ENCODE results near the gene TNS1.

The TNS1 gene

DNA sequence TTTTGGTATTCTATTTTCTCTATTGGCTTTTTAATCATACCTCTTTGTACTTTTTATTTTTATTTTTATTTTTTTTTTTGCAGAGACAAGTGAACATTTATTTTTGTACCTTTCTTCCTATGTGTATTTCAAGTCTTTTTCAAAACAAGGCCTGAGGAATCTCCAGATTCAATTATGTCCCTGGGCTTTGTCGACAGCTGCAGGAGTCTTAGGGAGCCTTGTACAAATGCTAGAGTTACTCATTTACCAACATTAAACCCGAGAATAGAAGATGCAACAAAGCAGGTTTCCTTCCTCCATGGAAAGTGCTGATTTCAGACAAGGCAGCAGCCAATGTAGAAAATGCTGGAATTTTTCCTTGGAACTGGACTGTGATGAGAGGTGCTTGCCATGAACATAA, 242.8 kb downstream of the TNS1 start:
- no peaks in the 10 kb centered on the region for H3K36me3 ChIP-seq (ENCODE audit: insufficient read depth)
- no peaks in the 10 kb centered on the region for H3K27me3 ChIP-seq (ENCODE audit: insufficient read depth, low read depth)
- no peaks in the 10 kb centered on the region for H4K20me1 ChIP-seq (ENCODE audit: insufficient read depth)
- H3K9ac ChIP-seq: no peak overlapping the region
- no peak overlapping the region for H3K4me2 ChIP-seq
- TF ChIP-seq, protein P1, sequence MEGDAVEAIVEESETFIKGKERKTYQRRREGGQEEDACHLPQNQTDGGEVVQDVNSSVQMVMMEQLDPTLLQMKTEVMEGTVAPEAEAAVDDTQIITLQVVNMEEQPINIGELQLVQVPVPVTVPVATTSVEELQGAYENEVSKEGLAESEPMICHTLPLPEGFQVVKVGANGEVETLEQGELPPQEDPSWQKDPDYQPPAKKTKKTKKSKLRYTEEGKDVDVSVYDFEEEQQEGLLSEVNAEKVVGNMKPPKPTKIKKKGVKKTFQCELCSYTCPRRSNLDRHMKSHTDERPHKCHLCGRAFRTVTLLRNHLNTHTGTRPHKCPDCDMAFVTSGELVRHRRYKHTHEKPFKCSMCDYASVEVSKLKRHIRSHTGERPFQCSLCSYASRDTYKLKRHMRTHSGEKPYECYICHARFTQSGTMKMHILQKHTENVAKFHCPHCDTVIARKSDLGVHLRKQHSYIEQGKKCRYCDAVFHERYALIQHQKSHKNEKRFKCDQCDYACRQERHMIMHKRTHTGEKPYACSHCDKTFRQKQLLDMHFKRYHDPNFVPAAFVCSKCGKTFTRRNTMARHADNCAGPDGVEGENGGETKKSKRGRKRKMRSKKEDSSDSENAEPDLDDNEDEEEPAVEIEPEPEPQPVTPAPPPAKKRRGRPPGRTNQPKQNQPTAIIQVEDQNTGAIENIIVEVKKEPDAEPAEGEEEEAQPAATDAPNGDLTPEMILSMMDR (conservative IDR thresholded peaks at IDR 0.05; ENCODE audit: low read depth, low read length): no peak
- H3K4me3 ChIP-seq (IDR thresholded peaks at IDR 0.05; ENCODE audit: insufficient read depth, low read depth, low read length): no peak overlapping the region
- H2AFZ ChIP-seq (ENCODE audit: low read depth): no peak overlapping the region
- no peaks in the 10 kb centered on the region for H3K79me2 ChIP-seq (ENCODE audit: insufficient read depth, low read depth)
- H3K4me1 ChIP-seq (ENCODE audit: low read depth, poor library complexity, severe bottlenecking): no peaks in the 10 kb centered on the region
- H3K27ac ChIP-seq: no peak overlapping the region

DNA sequence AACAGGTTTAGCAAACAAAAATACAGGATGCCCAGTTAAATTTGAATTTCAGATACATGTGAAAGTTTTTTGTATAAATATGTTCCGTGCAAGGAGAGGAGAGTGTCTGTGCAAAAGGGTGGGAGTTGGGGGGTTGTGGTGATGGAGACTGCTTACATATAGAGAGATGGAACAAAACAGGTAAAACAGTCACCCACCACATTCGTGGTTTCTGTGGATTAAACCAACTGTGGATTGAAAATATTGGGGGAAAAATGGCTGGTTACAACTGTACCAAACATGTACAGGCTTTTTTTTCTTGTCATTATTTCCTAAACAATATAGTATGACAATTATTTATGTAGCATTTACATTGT, 245.7 kb downstream of the TNS1 start:
- H3K4me1 ChIP-seq (ENCODE audit: low read depth, poor library complexity, severe bottlenecking): no peaks in the 10 kb centered on the region
- H3K79me2 ChIP-seq (ENCODE audit: insufficient read depth, low read depth): no peaks in the 10 kb centered on the region
- no peaks in the 10 kb centered on the region for H3K27me3 ChIP-seq (ENCODE audit: insufficient read depth, low read depth)
- H3K27ac ChIP-seq: no peak overlapping the region
- no peaks in the 10 kb centered on the region for H4K20me1 ChIP-seq (ENCODE audit: insufficient read depth)
- TF ChIP-seq, protein P1 (conservative IDR thresholded peaks at IDR 0.05; ENCODE audit: low read depth, low read length): no peak
- no peak overlapping the region for H3K4me3 ChIP-seq (IDR thresholded peaks at IDR 0.05; ENCODE audit: insufficient read depth, low read depth, low read length)
- no peak overlapping the region for H3K9ac ChIP-seq
- H2AFZ ChIP-seq (ENCODE audit: low read depth): no peak overlapping the region
- H3K4me2 ChIP-seq: no peak overlapping the region
- H3K36me3 ChIP-seq (ENCODE audit: insufficient read depth): no peaks in the 10 kb centered on the region

DNA sequence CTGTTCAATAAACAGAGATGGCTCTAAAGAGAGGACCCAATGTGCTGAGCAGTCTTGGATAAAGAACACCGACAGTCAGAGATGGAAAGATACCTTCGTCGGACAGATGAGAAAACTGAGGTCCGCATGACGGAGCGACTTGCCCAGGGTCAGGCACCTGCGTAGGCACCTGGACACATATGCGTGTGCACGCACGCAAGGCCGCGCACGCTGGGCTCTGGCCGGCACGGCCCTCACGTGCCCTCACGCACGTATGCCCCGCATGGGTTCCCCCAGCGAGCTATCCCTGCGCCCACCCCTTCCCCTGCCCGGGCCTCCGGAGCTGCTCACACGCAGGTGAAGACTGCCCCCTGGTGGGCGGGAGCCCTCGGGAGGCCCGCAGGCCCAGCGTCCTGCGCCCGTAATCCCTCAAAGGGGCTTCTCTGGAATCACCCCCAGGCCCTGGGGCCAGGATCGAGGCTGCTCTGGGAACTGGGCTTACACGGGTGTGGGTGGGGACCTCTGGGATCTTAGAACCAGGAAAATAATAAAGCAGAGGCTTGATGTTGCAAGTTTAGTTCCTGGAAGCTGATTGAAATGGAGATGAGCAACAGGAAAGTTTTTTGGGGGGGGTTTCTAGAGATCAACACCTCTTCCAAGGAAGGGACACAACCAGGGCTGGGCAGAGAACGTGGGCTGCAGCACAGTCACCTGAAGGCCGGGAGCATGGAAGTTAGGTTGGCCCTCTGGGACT, 246.3 kb downstream of the TNS1 start:
- H4K20me1 ChIP-seq (ENCODE audit: insufficient read depth): no peaks in the 10 kb centered on the region
- H3K9ac ChIP-seq: no peak overlapping the region
- H3K27me3 ChIP-seq (ENCODE audit: insufficient read depth, low read depth): no peaks in the 10 kb centered on the region
- no peak overlapping the region for H2AFZ ChIP-seq (ENCODE audit: low read depth)
- H3K4me3 ChIP-seq (IDR thresholded peaks at IDR 0.05; ENCODE audit: insufficient read depth, low read depth, low read length): no peak overlapping the region
- H3K27ac ChIP-seq: no peak overlapping the region
- H3K4me1 ChIP-seq (ENCODE audit: low read depth, poor library complexity, severe bottlenecking): no peaks in the 10 kb centered on the region
- TF ChIP-seq, protein P1 (conservative IDR thresholded peaks at IDR 0.05; ENCODE audit: low read depth, low read length): peak; percentile 43
- no peaks in the 10 kb centered on the region for H3K36me3 ChIP-seq (ENCODE audit: insufficient read depth)
- no peak overlapping the region for H3K4me2 ChIP-seq
- no peaks in the 10 kb centered on the region for H3K79me2 ChIP-seq (ENCODE audit: insufficient read depth, low read depth)

DNA sequence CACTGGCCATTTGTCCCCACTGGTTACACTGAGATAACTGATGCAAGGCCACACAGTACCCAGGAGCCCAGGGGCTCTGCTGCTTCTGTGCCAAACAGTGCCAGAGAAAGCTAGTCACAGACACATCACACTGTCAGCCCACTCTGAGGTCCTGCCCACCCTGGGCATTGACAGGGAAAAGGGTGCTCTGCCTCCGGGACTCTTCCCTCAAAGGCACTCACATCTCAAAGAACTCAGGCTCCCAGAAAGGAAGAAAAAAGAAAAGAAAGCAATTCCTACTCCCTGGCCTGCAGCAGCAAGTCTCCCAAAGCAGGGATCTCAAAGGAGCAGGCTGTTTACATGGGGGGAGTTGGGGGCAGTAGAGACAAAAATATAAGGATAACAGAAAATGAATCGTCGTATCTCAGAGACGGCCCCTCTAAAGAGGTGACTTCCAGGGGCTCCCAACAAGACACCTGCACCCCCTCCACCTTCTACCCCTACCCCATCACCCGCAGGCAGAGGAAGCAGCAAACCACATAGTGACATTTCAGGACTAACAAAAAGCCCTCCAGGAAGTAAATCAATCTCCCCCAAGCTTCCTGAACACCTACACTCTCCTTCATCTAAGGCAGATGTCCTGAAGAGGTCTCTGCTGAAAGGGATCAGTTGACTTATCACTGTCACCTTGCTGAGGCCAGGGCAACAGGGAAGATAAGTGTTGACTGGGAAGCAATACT, 247.6 kb downstream of the TNS1 start:
- no peaks in the 10 kb centered on the region for H4K20me1 ChIP-seq (ENCODE audit: insufficient read depth)
- no peak overlapping the region for H3K9ac ChIP-seq
- H3K79me2 ChIP-seq (ENCODE audit: insufficient read depth, low read depth): no peaks in the 10 kb centered on the region
- no peak overlapping the region for H3K4me2 ChIP-seq
- TF ChIP-seq, protein P1 (conservative IDR thresholded peaks at IDR 0.05; ENCODE audit: low read depth, low read length): no peak
- no peak overlapping the region for H3K27ac ChIP-seq
- H3K36me3 ChIP-seq (ENCODE audit: insufficient read depth): no peaks in the 10 kb centered on the region
- H2AFZ ChIP-seq (ENCODE audit: low read depth): no peak overlapping the region
- H3K27me3 ChIP-seq (ENCODE audit: insufficient read depth, low read depth): no peaks in the 10 kb centered on the region
- H3K4me1 ChIP-seq (ENCODE audit: low read depth, poor library complexity, severe bottlenecking): no peaks in the 10 kb centered on the region
- H3K4me3 ChIP-seq (IDR thresholded peaks at IDR 0.05; ENCODE audit: insufficient read depth, low read depth, low read length): no peak overlapping the region

All from KMS-11 (cell line).